ENCODE data around the gene ZMYND8. TPM values are rescaled to one million over a fixed set of nuclear protein-coding genes. Genes with fewer than 3 reads are reported as not detected.
"Not testable (repeated sequence)": the region's sequence is repeated elsewhere in the genome, so short reads cannot be mapped to it uniquely, and the experiment has no call there.

Gene ZMYND8
- total and polyA plus RNA-seq, 10 of the 15 experiments (the other 5 are each of a cell fraction or from before 2014, with no cell fraction given): 12.9 to 54.8 (median 23.1) TPM

GRCh38 chr20:47260540-47261126, 95.9 kb downstream of the ZMYND8 start:
- H3K4me2 ChIP-seq (ENCODE audit: control insufficient read depth, insufficient read depth); H4K20me1 ChIP-seq (ENCODE audit: control insufficient read depth, insufficient read depth); H3K4me3 ChIP-seq; H2AFZ ChIP-seq (ENCODE audit: control insufficient read depth, low read depth, low read length); H3K9ac ChIP-seq (ENCODE audit: control insufficient read depth, insufficient read depth, low read length); H3K27me3 ChIP-seq (replicated peaks in 1 of 2; ENCODE audit: control insufficient read depth in 2 of 2, insufficient read depth in 2 of 2, low read length in 1 of 2); BruUV-seq (replicated peaks); in situ Hi-C loops (cut with MboI); DNase-seq (ENCODE audit: low read depth, low spot score); ATAC-seq; H3K9me3 ChIP-seq (replicated peaks; ENCODE audit: control insufficient read depth, insufficient read depth, low read length); FAIRE-seq: not testable (repeated sequence)
- 94% methylated on average over 8 of the region's 8 CpGs for WGBS (ENCODE audit: insufficient coverage, insufficient replicate concordance, low lambda C conversion rate, missing lambda C conversion rate)
- H3K36me3 ChIP-seq (ENCODE audit: control insufficient read depth in 2 of 2, insufficient read depth in 2 of 2, low read length in 1 of 2): peaks cover 9 to 17% of the 10 kb centered on the region in 2 experiments
- H3K4me1 ChIP-seq (ENCODE audit: control insufficient read depth, insufficient read depth, low read length): peaks cover 58% of the 10 kb centered on the region
- H3K27ac ChIP-seq (ENCODE audit: control insufficient read depth, insufficient read depth): peak overlapping the region; percentile 6; the same call in 1 of the 2 replicates
- ChIA-PET POLR2A (interaction anchor here (1.3 kb wide), 1 partner anchor 14 kb away, joined by 4 read pairs; no protein-coding TSS in a partner anchor), SMC1A (ENCODE audit: uncharacterized antibody, unreplicated experiment) (interaction anchor here (2.0 to 5.5 kb wide), 3 partner anchors 12 to 94 kb away, joined by 9 to 123 read pairs (median 55); no protein-coding TSS in a partner anchor), RAD21 (ENCODE audit: unreplicated experiment) (interaction anchor here (4.6 to 4.9 kb wide), 2 partner anchors 12 to 124 kb away, joined by 29 to 70 read pairs; no protein-coding TSS in a partner anchor), CTCF (interaction anchor here (10.1 kb wide), 1 partner anchor 14 kb away, joined by 148 read pairs; no protein-coding TSS in a partner anchor)
- intact Hi-C loops (cut with micrococcal nuclease; ENCODE audit: unreplicated experiment): loop anchor here (5.0 kb wide), 1 partner anchor 242 kb away; the partner anchor contains the start of gene NCOA3
- peaks cover 68% of the 10 kb centered on the region for H3K79me2 ChIP-seq (ENCODE audit: control insufficient read depth, insufficient read depth, low read length)
- TF ChIP-seq ZNF24 (IDR thresholded peaks at IDR 0.05): 0 out of 2 replicates have a peak, but pooled peaks have one; percentile 24
- peak; percentile 91 for TF ChIP-seq BACH1 (IDR thresholded peaks at IDR 0.05; ENCODE audit: borderline replicate concordance)
- peak; percentile 97 for TF ChIP-seq RELB (IDR thresholded peaks at IDR 0.05; ENCODE audit: low read depth)

All from GM12878 (cell line).